Stimulated activated CD4-positive, alpha-beta T cell treated with anti-CD3 and anti-CD28 coated beads, Interleukin-4, amount 100 ng/mL, for 48 hours (primary cell): ENCODE data around the gene APOBEC3A.
"Not testable (repeated sequence)": the region's sequence is repeated elsewhere in the genome, so short reads cannot be mapped to it uniquely, and the experiment has no call there.

Experiments
- DNase-seq, 2 donors: peaks; one replicate each; pipeline ENCODE4 v3.0.0-alpha.2; 2020; ENCODE audit warnings: low read depth in 2 of 2

APOBEC3A gene

DNA sequence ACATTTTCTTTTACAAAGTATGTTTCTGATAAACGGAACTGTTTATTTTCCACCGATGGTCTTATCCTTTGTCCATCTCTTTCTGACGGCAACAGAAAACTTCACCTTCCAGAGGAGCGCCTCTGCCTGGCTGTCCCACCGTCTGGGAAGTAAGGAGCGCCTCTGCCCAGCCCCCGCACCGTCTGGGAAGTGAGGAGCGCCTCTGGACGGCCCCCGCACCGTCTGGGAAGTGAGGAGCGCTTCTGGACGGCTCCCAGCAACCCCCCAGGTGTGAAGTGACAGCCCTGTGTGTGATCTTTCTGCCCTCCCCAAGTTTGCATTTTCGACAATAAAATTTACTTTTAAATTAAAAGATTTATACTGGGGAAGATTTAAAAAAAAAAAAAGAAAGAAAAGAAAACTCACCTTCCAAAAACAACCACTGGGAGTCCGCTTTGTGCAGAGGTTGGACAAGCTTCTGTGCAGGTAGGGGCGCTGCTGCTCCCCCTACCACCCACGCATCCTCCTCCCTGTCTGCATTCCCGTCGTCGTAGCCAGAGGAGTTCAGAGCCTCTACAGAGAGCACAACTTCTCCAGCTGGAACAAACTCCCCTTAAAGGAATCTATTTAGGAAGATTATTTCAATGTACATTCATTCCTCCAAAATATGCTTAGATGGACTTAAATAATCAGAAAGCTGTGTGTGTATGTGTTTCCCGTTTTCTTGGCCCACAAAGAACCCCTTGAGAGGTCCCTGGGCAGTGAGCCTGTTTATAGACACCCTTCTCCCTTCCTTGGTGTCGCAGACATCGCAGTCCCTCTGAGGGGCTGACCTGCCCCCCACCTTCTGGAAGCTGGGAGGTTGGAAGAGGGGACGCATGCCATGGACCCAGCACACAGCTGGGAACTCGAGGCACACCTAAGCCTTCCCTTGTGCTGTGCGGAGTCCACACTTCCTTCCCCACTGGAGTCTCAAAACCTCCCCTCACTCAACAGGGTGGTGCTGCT lies 23.9 kb downstream of the APOBEC3A start:
- no peak for DNase-seq

GRCh38 chr22:38981992-38982927 lies 24.9 kb downstream of the APOBEC3A start, which contains the start of gene APOBEC3B:
Gene APOBEC3B (plus strand): TSS chr22:38982347. CDS start chr22:38982454, 107 bp downstream.
- DNase-seq, result peak; percentile 28 to 39

- no peak for DNase-seq
Measured at GRCh38 chr22:38984224-38984623, 26.8 kb downstream of the APOBEC3A start.

DNA sequence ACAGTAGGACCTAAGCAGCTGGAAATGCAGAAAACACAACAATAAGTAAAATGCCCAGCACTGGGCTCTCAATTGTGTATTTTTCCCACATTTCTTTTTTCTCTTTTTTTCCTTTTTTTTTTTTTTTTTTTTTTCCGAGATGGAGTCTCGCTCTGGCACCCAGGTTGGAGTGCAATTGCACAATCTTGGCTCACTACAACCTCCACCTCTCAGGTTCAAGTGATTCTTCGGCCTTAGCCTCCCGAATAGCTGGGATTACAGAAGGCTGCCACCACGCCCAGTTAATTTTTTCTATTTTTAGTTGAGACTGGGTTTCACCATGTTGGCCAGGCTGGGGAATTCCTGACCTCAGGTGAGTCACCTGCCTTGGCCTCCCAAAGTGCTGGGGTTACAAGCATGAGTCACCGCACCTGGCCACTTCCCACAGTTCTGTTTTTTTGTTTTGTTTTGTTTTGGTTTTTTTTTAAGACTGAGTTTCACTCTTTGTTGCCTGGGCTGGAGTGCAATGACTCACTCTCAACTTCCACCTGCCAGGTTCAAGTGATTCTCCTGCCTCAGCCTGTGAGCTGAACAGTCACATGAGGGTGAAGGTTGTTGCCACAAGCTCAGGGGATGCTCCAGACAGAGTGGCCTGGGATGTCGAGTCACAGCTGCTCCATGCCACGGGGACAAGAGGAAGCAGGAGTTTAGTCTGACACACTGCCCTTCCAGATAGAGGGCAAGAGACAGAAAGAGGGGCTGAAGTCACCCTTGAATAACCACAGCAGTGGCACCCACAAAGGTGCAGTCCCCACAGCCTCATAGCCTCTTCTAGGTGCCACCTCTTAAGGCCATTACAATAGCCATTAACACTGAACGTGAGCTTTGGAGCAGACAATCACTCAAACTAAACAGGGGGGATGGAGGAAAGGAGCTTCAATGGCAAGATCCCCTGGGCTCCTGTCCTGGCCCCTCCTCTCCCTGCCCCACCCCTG lies 27.7 kb downstream of the APOBEC3A start:
- DNase-seq, result peak; percentile 60 to 62

DNA sequence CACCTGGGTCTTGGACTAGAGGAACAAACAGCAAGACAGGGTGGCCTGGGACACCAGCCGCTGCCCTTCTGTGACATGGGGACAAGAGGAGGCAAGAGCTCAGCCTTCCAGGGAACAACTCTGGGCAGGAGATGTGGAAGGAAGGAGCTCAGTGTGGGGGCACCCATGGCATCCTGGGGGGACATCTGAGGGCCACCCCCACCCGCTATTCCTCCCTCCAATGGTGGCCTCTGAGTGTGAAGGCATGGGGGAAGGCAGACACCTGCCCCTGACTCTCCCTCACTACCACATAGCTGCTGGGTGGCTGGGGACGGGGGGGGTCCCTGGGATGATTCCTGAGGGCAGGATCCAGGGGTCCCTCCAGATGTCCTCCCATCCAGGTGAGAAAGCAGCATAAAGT lies 29.2 kb downstream of the APOBEC3A start:
- no peak for DNase-seq

DNA sequence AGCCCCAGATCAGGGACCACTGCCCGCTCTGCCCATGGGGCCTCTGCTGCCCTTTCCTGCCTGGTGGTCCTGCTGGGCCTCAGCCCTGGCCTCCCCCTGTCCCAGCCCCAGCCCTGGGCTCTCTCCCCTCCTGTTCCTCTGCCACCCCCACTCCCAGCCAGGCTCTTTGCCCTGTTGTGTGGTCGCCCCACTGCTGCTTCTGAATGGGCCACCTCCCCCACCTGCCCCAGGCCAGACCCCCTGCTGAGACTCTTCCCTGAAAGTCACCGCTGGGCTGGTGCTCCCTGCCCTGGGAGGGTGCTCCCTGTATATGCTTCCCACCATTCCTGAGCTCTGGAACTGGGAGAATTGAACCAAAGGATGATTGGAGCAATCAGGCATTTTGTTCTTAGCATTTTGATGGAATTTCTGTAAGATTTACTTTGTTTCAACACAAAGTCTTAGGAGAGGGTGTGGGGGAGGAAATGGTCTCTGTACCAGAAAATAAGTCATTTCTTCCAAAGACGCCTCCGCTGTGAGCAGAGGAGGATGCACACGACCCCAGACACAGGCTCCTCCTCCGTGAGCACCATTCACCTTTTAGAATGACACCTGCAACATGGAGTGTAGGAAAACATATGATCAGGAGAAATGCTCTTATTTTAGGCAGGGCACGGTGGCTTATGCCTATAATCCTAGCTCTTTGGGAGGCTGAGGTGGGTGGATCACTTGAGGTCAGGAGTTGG lies 29.9 kb downstream of the APOBEC3A start:
- DNase-seq, result no peak

DNA sequence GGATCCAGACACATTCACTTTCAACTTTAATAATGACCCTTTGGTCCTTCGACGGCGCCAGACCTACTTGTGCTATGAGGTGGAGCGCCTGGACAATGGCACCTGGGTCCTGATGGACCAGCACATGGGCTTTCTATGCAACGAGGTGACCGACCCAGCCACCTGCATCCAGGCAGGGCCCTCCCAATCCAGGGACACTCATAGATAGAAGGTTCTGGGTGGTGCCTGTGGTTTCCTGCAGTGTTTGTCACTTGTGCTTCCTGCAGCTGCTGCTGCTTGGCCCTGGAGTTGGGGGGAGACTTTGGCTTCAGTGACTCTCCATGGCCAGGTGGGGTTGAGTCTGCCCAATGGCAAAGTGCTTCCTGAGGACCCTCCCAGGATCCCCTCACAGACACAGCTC lies 32.1 kb downstream of the APOBEC3A start:
- DNase-seq, result no peak

DNA sequence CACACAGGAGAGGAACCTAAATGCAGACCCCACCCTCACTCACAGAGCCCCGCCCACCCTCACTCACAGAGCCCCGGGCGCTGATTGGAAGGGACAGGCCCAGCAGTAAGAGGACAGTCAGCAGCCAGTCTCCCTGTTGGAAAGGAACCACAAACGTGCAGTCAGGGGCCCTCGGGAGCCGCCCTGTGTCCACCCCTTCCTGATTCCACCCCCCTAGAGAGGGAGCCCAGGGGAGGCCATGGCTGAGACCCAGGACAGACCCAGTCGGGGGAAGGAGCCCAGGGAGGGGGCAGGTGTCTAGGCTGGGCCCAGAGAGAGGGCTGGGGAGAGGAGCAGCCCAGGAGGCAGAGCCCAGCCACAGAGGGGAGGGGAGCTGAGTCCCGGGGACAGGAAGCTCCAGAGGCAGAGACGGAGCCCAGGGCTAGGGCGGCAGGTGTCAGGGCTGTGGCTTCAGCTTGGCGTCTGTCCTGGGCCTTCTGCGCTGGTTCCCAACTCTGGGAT lies 35.5 kb downstream of the APOBEC3A start:
- DNase-seq, result not testable (repeated sequence)

GRCh38 chr22:38996105-38996504 lies 38.7 kb downstream of the APOBEC3A start:
- DNase-seq, result no peak

DNA sequence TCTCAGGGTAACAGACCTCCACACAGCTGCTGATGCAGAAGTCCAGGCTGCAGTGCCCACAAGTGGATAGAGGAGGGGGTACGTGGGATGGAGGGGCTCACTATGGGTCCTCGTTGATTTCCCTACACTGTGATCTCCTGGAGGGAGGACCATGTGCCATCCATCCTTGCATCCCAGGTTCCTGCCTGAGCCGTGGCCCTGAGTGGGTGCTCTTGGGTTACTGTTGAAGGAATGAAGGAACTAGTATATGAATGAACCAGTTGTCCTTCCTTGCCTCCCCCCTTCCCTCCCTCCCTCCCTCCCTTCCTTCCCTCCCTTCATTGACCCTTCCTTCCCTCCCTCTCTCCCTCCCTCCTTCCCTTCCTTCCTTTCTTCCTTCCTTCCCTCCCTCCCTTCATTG lies 40.1 kb downstream of the APOBEC3A start:
- no peak for DNase-seq

DNA sequence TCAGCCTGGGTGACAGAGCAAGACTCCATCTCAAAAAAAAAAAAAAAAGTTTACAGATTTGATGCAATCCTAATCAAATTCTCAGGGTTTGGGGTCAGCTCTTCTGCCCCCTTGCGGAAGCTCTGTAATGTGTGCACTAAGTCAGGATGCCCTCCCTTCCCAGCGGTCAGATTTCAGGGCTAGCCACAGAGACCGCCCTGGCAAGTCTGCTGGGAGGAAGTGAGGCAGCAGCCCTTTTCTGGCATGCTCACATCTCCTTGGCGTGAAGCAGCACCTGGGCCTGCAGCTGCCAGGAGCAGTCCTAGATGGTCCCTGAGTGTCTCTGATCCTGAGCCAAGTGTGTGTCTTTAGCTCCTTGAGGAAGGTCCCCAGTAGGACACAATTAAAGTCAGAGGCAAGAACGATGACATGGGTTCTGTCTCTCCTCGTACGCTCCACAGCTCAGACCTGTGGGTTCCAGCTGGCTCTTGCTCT lies 45.8 kb downstream of the APOBEC3A start:
- peak; percentile 45 to 67 for DNase-seq

- no peak for DNase-seq
Measured at GRCh38 chr22:39007177-39007576, 49.8 kb downstream of the APOBEC3A start.

- DNase-seq, result not testable (repeated sequence)
Measured at GRCh38 chr22:39008271-39008850, 51.0 kb downstream of the APOBEC3A start.

DNA sequence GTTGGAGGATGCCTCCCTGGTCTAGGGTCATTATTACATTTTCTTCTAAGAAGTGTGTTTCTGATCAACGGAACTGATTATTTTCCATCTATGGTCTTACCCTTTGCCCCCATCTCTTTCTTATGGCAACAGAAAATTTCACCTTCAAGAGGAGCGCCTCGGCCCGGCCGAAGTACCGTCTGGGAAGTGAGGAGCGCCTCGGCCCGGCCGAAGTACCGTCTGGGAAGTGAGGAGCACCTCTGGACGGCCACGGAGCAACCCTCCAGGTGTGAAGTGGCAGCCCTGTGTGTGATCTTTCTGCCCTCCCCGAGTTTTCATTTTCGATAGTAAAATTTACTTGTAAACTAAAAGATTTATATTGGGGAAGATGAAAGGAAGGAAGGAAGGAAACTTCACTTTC lies 53.5 kb downstream of the APOBEC3A start:
- DNase-seq, result no peak
